Gastroesophageal sphincter (tissue), 3 donors: Measurements from ENCODE around the gene NBL1.

Source experiments
- CTCF ChIP-seq, 4 experiments: fragments of 200-600 bp in 2 of 4; fragments of 450-650 bp in 2 of 4; sonication (generic) in 1 of 4; IDR thresholded peaks; one replicate each; pipeline ENCODE4 v1.5.1; 2017 to 2019; ENCODE audit warnings: antibody characterized with exemption in 4 of 4, mild to moderate bottlenecking in 2 of 4, moderate library complexity in 2 of 4
- EP300 ChIP-seq: sonication (generic); formaldehyde crosslinking; IDR thresholded peaks from one replicate; pipeline ENCODE4 v1.6.1; 2017; ENCODE audit warnings: antibody characterized with exemption, mild to moderate bottlenecking
- POLR2A ChIP-seq, 2 donors: fragments of 450-650 bp; IDR thresholded peaks; one replicate each; pipeline ENCODE4 v1.6.1; 2017; ENCODE audit warnings: antibody characterized with exemption in 2 of 2, mild to moderate bottlenecking in 2 of 2, moderate library complexity in 1 of 2
- POLR2AphosphoS5 ChIP-seq: sonication (generic); formaldehyde crosslinking; IDR thresholded peaks from one replicate; pipeline ENCODE4 v1.6.1; 2017; ENCODE audit warnings: antibody characterized with exemption

- TF ChIP-seq POLR2A (IDR thresholded peaks at IDR 0.05) (no peak), CTCF (IDR thresholded peaks at IDR 0.05) (no peak), POLR2AphosphoS5 (no peak), EP300 (no peak)
Measured at GRCh38 chr1:19613171-19613703, 30.9 kb upstream of the NBL1 start.
